Endodermal cell (in vitro differentiated cells): ENCODE measurements around the gene CUL4A. TPM values are rescaled to one million over a fixed set of nuclear protein-coding genes. Genes with fewer than 3 reads are reported as not detected.

Experiments
- DNase-seq: peaks from one replicate; pipeline ENCODE4 v3.0.0-alpha.2; 2017
- H3K27ac ChIP-seq: 2 replicates; pipeline ENCODE4 v1.5.1; 2013; ENCODE audit warnings: mild to moderate bottlenecking, low read depth, low read length, moderate library complexity
- H3K27me3 ChIP-seq: 2 replicates; pipeline ENCODE4 v1.6.1; 2013; ENCODE audit warnings: mild to moderate bottlenecking, low read length, moderate library complexity; ENCODE audit not compliant: insufficient read depth, control insufficient read depth, poor library complexity, severe bottlenecking
- H3K36me3 ChIP-seq: 2 replicates; pipeline ENCODE4 v1.7.0; 2013; ENCODE audit warnings: mild to moderate bottlenecking, low read length, moderate library complexity; ENCODE audit not compliant: control insufficient read depth, insufficient read depth
- H3K4me1 ChIP-seq: one replicate; pipeline ENCODE4 v1.7.0; 2013; ENCODE audit warnings: low read length; ENCODE audit not compliant: control insufficient read depth, insufficient read depth
- H3K4me3 ChIP-seq: 2 replicates; pipeline ENCODE4 v1.5.1; 2013; ENCODE audit warnings: mild to moderate bottlenecking, low read length, moderate library complexity
- H3K9ac ChIP-seq: 2 replicates; pipeline ENCODE4 v1.6.1; 2013; ENCODE audit warnings: mild to moderate bottlenecking, low read length, moderate library complexity; ENCODE audit not compliant: poor library complexity, severe bottlenecking; ENCODE audit errors: extremely low read depth
- H3K9me3 ChIP-seq: 2 replicates; pipeline ENCODE4 v1.6.1; 2013; ENCODE audit warnings: mild to moderate bottlenecking, low read length, moderate library complexity; ENCODE audit not compliant: control insufficient read depth
- H3K27ac Mint-ChIP-seq: 2 replicates; pipeline ENCODE4 v1.8.0; 2020; ENCODE audit warnings: mixed read lengths
- H3K27me3 Mint-ChIP-seq: 2 replicates; pipeline ENCODE4 v1.8.0; 2021; ENCODE audit warnings: mild to moderate bottlenecking, mixed read lengths; ENCODE audit not compliant: insufficient read depth
- H3K36me3 Mint-ChIP-seq: 2 replicates; pipeline ENCODE4 v1.8.0; 2020; ENCODE audit warnings: low read depth, mixed read lengths
- H3K4me1 Mint-ChIP-seq: 2 replicates; pipeline ENCODE4 v1.8.0; 2020; ENCODE audit warnings: mixed read lengths
- H3K4me3 Mint-ChIP-seq: 2 replicates; pipeline ENCODE4 v1.8.0; 2020; ENCODE audit warnings: mild to moderate bottlenecking, moderate library complexity, mixed read lengths
- H3K9me3 Mint-ChIP-seq: 2 replicates; pipeline ENCODE4 v1.8.0; 2020; ENCODE audit warnings: mild to moderate bottlenecking, mixed read lengths
- WGBS, 2 experiments: methylation state at CpG; one replicate each; pipeline versions ENCODE4 v1.1.5 to v1.1.7; 2013; ENCODE audit warnings: missing lambda C conversion rate in 2 of 2, mixed read lengths in 1 of 2; ENCODE audit not compliant: insufficient coverage in 1 of 2, insufficient read length in 1 of 2; 5-methylcytosine and 5-hydroxymethylcytosine counted together
- total RNA-seq, 2 donors: library from RNA; stranded (reverse); fragmentation: NEBNext Ultra II Directional in 1 of 2; extraction: Animal tissue kit (Norgen Biotek cat#: 25700) in 1 of 2; gene quantifications; 2 replicates in 1 of 2; 3 replicates in 1 of 2; pipeline ENCODE4 v1.2.1, GENCODE V29; 2021
- TF ChIP-seq, protein P1 (sequence below): fragments of 200-600 bp; sonication (generic); conservative IDR thresholded peaks from 2 replicates; pipeline ENCODE4 v1.5.0; 2021; ENCODE audit warnings: antibody characterized with exemption, mild to moderate bottlenecking

CUL4A gene
- total RNA-seq, 2 donors from 2014 or later: 92.9 to 99.4 TPM

DNA sequence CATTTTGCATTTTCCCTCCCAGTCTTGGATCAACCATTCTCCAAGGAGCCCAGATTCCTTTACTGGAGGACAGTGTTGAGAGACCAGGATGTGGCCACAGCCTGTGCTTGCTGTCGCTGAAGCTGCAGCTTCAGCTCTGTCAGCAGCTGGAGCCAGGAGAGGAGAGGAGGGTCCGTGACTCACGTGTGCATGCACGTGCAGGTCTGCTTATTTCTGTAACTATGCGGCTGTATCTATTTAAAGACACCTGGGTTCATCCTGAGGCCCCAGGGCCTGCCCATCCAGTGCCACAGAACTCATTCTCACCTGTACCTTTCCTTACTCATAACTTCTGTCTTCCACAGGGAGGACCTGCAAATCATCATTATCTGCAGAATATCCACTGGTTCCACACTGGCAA, 79.5 kb downstream of the CUL4A start:
- Histone ChIP-seq H3K4me1 (no peaks in the 10 kb centered on the region), H3K36me3 (no peaks in the 10 kb centered on the region), H3K9me3 (peaks cover 9% of the 10 kb centered on the region), H3K4me3 (no peak overlapping the region), H3K9ac (no peak overlapping the region), H3K27ac (no peak overlapping the region), H3K27me3 (peaks cover 30% of the 10 kb centered on the region)
- TF ChIP-seq, protein P1, sequence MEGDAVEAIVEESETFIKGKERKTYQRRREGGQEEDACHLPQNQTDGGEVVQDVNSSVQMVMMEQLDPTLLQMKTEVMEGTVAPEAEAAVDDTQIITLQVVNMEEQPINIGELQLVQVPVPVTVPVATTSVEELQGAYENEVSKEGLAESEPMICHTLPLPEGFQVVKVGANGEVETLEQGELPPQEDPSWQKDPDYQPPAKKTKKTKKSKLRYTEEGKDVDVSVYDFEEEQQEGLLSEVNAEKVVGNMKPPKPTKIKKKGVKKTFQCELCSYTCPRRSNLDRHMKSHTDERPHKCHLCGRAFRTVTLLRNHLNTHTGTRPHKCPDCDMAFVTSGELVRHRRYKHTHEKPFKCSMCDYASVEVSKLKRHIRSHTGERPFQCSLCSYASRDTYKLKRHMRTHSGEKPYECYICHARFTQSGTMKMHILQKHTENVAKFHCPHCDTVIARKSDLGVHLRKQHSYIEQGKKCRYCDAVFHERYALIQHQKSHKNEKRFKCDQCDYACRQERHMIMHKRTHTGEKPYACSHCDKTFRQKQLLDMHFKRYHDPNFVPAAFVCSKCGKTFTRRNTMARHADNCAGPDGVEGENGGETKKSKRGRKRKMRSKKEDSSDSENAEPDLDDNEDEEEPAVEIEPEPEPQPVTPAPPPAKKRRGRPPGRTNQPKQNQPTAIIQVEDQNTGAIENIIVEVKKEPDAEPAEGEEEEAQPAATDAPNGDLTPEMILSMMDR: no peak
- H3K27ac Mint-ChIP-seq: no peak overlapping the region
- no peaks in the 10 kb centered on the region for H3K36me3 Mint-ChIP-seq
- peaks cover 18% of the 10 kb centered on the region for H3K9me3 Mint-ChIP-seq
- H3K27me3 Mint-ChIP-seq: peaks cover 58% of the 10 kb centered on the region
- 68 to 100% methylated on average over 1 to 5 of the region's 5 CpGs for WGBS, 2 experiments
- H3K4me1 Mint-ChIP-seq: peaks cover 11% of the 10 kb centered on the region
- DNase-seq: no peak
- H3K4me3 Mint-ChIP-seq: no peak overlapping the region

DNA sequence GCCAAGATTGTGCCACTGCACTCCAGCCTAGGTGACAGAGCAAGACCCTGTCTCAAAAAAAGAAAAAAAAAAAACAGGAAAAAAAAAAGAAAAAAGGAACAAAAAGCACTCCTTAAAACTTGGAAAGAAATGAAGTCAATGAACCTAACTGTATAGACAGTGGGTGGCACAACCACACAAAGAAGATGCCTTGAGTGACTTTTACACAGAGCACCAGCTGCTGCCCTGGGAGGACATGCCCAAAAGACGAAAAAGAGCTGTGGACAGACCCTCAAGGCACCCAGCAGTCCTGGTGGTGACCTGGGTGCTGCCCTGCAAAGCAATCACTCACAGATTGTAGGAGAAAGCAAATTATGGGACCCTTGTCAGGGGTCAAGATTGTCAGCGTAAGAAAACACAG, 81.7 kb downstream of the CUL4A start:
- Mint-ChIP-seq H3K4me3 (no peak overlapping the region), H3K27ac (no peak overlapping the region)

DNA sequence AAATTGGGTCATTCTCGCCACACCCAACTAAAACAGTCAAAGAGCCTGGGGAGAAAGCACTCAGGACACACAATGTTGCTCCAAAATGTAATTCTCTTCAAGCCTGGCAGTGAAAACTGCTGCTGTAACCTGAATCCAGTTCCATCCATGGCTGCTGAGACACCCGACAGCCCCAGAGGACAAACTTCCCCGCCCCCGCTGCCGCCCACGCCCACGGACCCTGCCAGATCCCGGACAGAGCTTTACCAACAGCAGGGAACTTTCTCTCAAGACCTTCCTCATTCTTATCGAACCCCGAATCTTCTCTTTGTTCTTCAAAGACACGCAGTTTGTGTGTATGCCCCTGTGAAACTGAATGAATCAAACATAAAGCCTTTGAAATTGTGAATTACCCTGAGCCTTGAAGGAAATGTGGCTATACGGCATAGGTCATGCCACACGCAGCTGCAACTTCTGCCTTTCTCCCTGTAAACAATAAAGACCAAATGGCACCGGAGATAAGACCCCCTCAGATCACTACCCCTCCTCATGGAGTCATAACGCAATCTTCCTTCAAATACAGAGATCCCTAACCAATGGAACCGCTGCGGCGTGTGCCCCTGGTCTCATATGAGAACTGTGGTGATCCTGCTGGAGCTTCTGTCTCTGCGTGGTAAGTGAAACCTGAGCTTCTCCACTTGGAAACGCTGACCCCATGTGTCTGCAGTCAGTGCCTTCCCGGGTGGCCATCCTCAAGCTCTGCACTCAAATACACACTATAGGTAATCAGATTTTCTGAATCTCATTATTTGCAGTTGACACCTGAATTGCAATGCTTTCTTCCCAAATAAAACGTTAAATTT, 82.8 kb downstream of the CUL4A start:
- 36% methylated on average over 12 to 22 of the region's 22 CpGs for WGBS, 2 experiments
- DNase-seq: peak; percentile 68
- H3K27ac Mint-ChIP-seq: peak overlapping the region; percentile 67
- Histone ChIP-seq H3K4me1 (no peaks in the 10 kb centered on the region), H3K27me3 (peaks cover 26% of the 10 kb centered on the region), H3K9me3 (peaks cover 9% of the 10 kb centered on the region), H3K36me3 (no peaks in the 10 kb centered on the region), H3K27ac (no peak overlapping the region), H3K9ac (peak overlapping the region; percentile 44), H3K4me3 (peak overlapping the region; percentile 53)
- H3K4me1 Mint-ChIP-seq: peaks cover 12% of the 10 kb centered on the region
- TF ChIP-seq, protein P1: no peak
- peaks cover 55% of the 10 kb centered on the region for H3K27me3 Mint-ChIP-seq
- H3K9me3 Mint-ChIP-seq: peaks cover 16% of the 10 kb centered on the region
- no peaks in the 10 kb centered on the region for H3K36me3 Mint-ChIP-seq
- peak overlapping the region; percentile 15 for H3K4me3 Mint-ChIP-seq

More for the DNA sequence above, 81.7 kb downstream of the CUL4A start:
- Mint-ChIP-seq H3K36me3 (no peaks in the 10 kb centered on the region), H3K27me3 (peaks cover 58% of the 10 kb centered on the region), H3K4me1 (peaks cover 11% of the 10 kb centered on the region), H3K9me3 (peaks cover 17% of the 10 kb centered on the region)
- no peak for DNase-seq
- H3K9me3 ChIP-seq: peaks cover 9% of the 10 kb centered on the region
- H3K9ac ChIP-seq: no peak overlapping the region
- 76 to 90% methylated on average over 2 of the region's 2 CpGs for WGBS, 2 experiments
- no peak overlapping the region for H3K4me3 ChIP-seq
- H3K4me1 ChIP-seq: no peaks in the 10 kb centered on the region
- no peak overlapping the region for H3K27ac ChIP-seq
- TF ChIP-seq, protein P1: no peak
- H3K27me3 ChIP-seq: peaks cover 28% of the 10 kb centered on the region
- no peaks in the 10 kb centered on the region for H3K36me3 ChIP-seq
